Caco-2 (cell line): ENCODE data around the gene NBL1. TPM values are rescaled to one million over a fixed set of nuclear protein-coding genes. Genes with fewer than 3 reads are reported as not detected.

Source experiments
- BruUV-seq: library from RNA; stranded (reverse); fragments of 400-500 nt; replicated peaks from 2 replicates; lab custom pipeline; 2021; lab: Mats Ljungman, UMichigan
- CTCF ChIA-PET: fragments of 300-600 bp; sonication (Branson Sonifier 250); formaldehyde crosslinking; loops from one replicate; lab custom pipeline; 2022; ENCODE audit warnings: antibody characterized with exemption; lab: Charles Lee
- POLR2A ChIA-PET: fragments of 300-600 bp; sonication (Branson Sonifier 250); formaldehyde crosslinking; loops from one replicate; lab custom pipeline; 2022; ENCODE audit warnings: antibody characterized with exemption; lab: Charles Lee
- DNase-seq, 2 experiments: peaks; one replicate each; pipeline versions ENCODE4 v3.0.0 to v3.0.0-alpha.2; 2020 to 2022
- H3K27me3 ChIP-seq: replicated peaks from 2 replicates; pipeline ENCODE4 v1.6.0; 2011; ENCODE audit warnings: low read length; ENCODE audit not compliant: control insufficient read depth, insufficient read depth
- H3K36me3 ChIP-seq: 2 replicates; pipeline ENCODE4 v1.5.1; 2011; ENCODE audit warnings: low read length; ENCODE audit not compliant: control insufficient read depth, insufficient read depth
- H3K4me1 ChIP-seq: fragments of 250-450 bp; sonication (Bioruptor Pico); 2 replicates; pipeline ENCODE4 v1.5.1; 2020; ENCODE audit warnings: mild to moderate bottlenecking
- H3K4me3 ChIP-seq: 2 replicates; pipeline ENCODE4 v1.5.1; 2011; ENCODE audit warnings: low read depth, mild to moderate bottlenecking, control low read depth, low read length
- H3K9me3 ChIP-seq: fragments of 250-450 bp; sonication (Bioruptor Pico); 2 replicates; pipeline ENCODE4 v1.5.1; 2020; ENCODE audit warnings: mild to moderate bottlenecking, moderate library complexity
- H3K27ac Mint-ChIP-seq: one replicate; pipeline ENCODE4 v1.8.0; 2022; ENCODE audit warnings: mixed read lengths; ENCODE audit not compliant: unreplicated experiment
- H3K27me3 Mint-ChIP-seq: one replicate; pipeline ENCODE4 v1.8.0; 2022; ENCODE audit warnings: mixed read lengths; ENCODE audit not compliant: insufficient read depth, unreplicated experiment
- H3K36me3 Mint-ChIP-seq: one replicate; pipeline ENCODE4 v1.8.0; 2022; ENCODE audit warnings: mild to moderate bottlenecking, mixed read lengths; ENCODE audit not compliant: insufficient read depth, unreplicated experiment
- H3K4me1 Mint-ChIP-seq: one replicate; pipeline ENCODE4 v1.8.0; 2022; ENCODE audit warnings: low read depth, mixed read lengths; ENCODE audit not compliant: unreplicated experiment
- H3K4me3 Mint-ChIP-seq: one replicate; pipeline ENCODE4 v1.8.0; 2022; ENCODE audit warnings: mild to moderate bottlenecking, moderate library complexity, mixed read lengths; ENCODE audit not compliant: unreplicated experiment
- H3K9me3 Mint-ChIP-seq: one replicate; pipeline ENCODE4 v1.8.0; 2022; ENCODE audit warnings: mixed read lengths; ENCODE audit not compliant: unreplicated experiment
- CTCF ChIP-seq, 2 experiments: fragments of 200-600 bp in 1 of 2; IDR thresholded peaks; 1 replicate in 1 of 2; 2 replicates in 1 of 2; pipeline versions ENCODE4 v1.5.1 to v1.8.0; 2011 to 2022; ENCODE audit warnings: antibody characterized with exemption in 1 of 2, control low read depth in 1 of 2, inconsistent platforms in 1 of 2, low read depth in 1 of 2, low read length in 1 of 2, mild to moderate bottlenecking in 1 of 2, moderate library complexity in 1 of 2; ENCODE audit not compliant: insufficient read depth in 1 of 2, severe bottlenecking in 1 of 2, unreplicated experiment in 1 of 2
- intact Hi-C: fragments of 100-400 bp; cut with micrococcal nuclease; formaldehyde crosslinking; loops from one replicate; pipeline ENCODE4 v1.10.0; 2022; ENCODE audit not compliant: unreplicated experiment
- total RNA-seq: library from RNA; stranded (reverse); gene quantifications from 2 replicates; pipeline ENCODE4 v1.2.3, GENCODE V29; 2022

Gene NBL1
- total RNA-seq, 1 experiment from 2014 or later, result 24.0 TPM

DNA sequence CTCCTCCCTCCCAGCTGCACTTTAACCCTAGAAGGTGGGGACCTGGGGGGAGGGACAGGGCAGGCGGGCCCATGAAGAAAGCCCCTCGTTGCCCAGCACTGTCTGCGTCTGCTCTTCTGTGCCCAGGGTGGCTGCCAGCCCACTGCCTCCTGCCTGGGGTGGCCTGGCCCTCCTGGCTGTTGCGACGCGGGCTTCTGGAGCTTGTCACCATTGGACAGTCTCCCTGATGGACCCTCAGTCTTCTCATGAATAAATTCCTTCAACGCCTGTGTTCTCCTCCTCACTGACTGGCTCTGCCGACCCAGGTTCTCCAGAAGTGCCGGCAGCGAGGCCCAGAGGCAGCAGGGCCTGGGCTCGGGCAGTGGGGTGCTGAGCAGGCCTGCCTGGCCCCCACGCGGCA is 14.1 kb downstream of the NBL1 start:
- Histone ChIP-seq H3K4me3 (no peak overlapping the region), H3K27me3 (no peaks in the 10 kb centered on the region), H3K36me3 (no peaks in the 10 kb centered on the region), H3K9me3 (no peaks in the 10 kb centered on the region), H3K4me1 (no peaks in the 10 kb centered on the region)
- Mint-ChIP-seq H3K9me3 (no peaks in the 10 kb centered on the region), H3K4me3 (no peak overlapping the region), H3K27ac (peak overlapping the region; percentile 15), H3K4me1 (peaks cover 6% of the 10 kb centered on the region), H3K27me3 (no peaks in the 10 kb centered on the region), H3K36me3 (no peaks in the 10 kb centered on the region)
- POLR2A ChIA-PET, result no interaction called here
- TF ChIP-seq CTCF (IDR thresholded peaks at IDR 0.05; ENCODE audit: insufficient read depth in 1 of 2, low read depth in 1 of 2, low read length in 1 of 2, severe bottlenecking in 1 of 2, unreplicated experiment in 1 of 2), result no peak
- no peak for DNase-seq
- CTCF ChIA-PET, result interaction anchor here (0.6 kb wide), 1 partner anchor 58 kb away, joined by 3 read pairs; no protein-coding TSS in a partner anchor
- BruUV-seq, result no TSS peak
- intact Hi-C loops, result no loop called here

DNA sequence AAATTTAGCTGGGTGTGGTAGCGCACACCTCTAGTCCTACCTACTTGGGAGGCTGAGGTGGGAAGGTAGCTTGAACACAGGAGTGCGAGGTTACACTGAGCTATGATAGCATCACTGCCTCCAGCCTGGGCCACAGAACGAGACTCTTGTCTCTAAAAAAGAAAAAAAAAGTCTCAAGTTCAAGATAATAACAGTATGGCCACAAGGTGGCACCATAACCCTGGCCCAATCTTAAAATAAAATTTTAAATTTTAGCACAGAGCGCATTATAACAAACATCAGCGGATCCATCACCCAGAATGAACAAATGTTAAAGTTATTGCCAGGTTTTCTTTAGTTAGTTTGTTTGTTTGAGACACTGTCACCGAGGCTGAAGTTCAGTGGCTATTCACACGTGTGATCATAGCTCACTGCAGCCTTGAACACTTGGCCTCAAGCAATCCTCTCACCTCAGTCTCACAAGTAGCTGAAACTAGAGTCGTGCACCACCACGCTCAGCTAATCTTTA is 17.7 kb downstream of the NBL1 start:
- Mint-ChIP-seq H3K4me3 (no peak overlapping the region), H3K27ac (no peak overlapping the region), H3K4me1 (peaks cover 6% of the 10 kb centered on the region), H3K27me3 (peaks cover 11% of the 10 kb centered on the region), H3K9me3 (no peaks in the 10 kb centered on the region), H3K36me3 (peaks cover 2% of the 10 kb centered on the region)
- Histone ChIP-seq H3K27me3 (no peaks in the 10 kb centered on the region; the same call in 1 of the 2 replicates), H3K4me3 (no peak overlapping the region), H3K9me3 (no peaks in the 10 kb centered on the region), H3K4me1 (no peaks in the 10 kb centered on the region), H3K36me3 (no peaks in the 10 kb centered on the region)
- POLR2A ChIA-PET, result no interaction called here
- TF ChIP-seq CTCF (IDR thresholded peaks at IDR 0.05; ENCODE audit: insufficient read depth in 1 of 2, low read depth in 1 of 2, low read length in 1 of 2, severe bottlenecking in 1 of 2, unreplicated experiment in 1 of 2), result peak; percentile 52 to 65
- intact Hi-C loops, result loop anchor here (1.0 kb wide), 1 partner anchor 43 kb away; no protein-coding TSS in a partner anchor
- CTCF ChIA-PET, result interaction anchor here (0.6 to 3.4 kb wide), 6 partner anchors 8 to 298 kb away, joined by 3 to 36 read pairs (median 4); no protein-coding TSS in a partner anchor
- no peak for DNase-seq
- BruUV-seq, result no TSS peak

GRCh38 chr1:19662313-19662712 is 18.2 kb downstream of the NBL1 start:
- no peak for DNase-seq
- Histone ChIP-seq H3K9me3 (no peaks in the 10 kb centered on the region), H3K4me1 (no peaks in the 10 kb centered on the region), H3K27me3 (no peaks in the 10 kb centered on the region; the same call in 1 of the 2 replicates), H3K4me3 (no peak overlapping the region), H3K36me3 (no peaks in the 10 kb centered on the region)
- Mint-ChIP-seq H3K9me3 (no peaks in the 10 kb centered on the region), H3K27me3 (peaks cover 15% of the 10 kb centered on the region), H3K36me3 (peaks cover 4% of the 10 kb centered on the region), H3K4me1 (peaks cover 6% of the 10 kb centered on the region), H3K27ac (no peak overlapping the region), H3K4me3 (no peak overlapping the region)
- intact Hi-C loops, result no loop called here
- ChIA-PET CTCF (interaction anchor here (0.9 to 3.4 kb wide), 4 partner anchors 9 to 77 kb away, joined by 3 to 36 read pairs (median 5); no protein-coding TSS in a partner anchor), POLR2A (no interaction called here)
- TF ChIP-seq CTCF (IDR thresholded peaks at IDR 0.05; ENCODE audit: insufficient read depth in 1 of 2, low read depth in 1 of 2, low read length in 1 of 2, severe bottlenecking in 1 of 2, unreplicated experiment in 1 of 2), result no peak
- BruUV-seq, result no TSS peak
